ENCODE measurements around the gene CDH4. TPM values are rescaled to one million over a fixed set of nuclear protein-coding genes. Genes with fewer than 3 reads are reported as not detected.

CDH4 gene
- total and polyA plus RNA-seq, 4 donors: 0.06 to 0.10 TPM; not detected in 2

DNA sequence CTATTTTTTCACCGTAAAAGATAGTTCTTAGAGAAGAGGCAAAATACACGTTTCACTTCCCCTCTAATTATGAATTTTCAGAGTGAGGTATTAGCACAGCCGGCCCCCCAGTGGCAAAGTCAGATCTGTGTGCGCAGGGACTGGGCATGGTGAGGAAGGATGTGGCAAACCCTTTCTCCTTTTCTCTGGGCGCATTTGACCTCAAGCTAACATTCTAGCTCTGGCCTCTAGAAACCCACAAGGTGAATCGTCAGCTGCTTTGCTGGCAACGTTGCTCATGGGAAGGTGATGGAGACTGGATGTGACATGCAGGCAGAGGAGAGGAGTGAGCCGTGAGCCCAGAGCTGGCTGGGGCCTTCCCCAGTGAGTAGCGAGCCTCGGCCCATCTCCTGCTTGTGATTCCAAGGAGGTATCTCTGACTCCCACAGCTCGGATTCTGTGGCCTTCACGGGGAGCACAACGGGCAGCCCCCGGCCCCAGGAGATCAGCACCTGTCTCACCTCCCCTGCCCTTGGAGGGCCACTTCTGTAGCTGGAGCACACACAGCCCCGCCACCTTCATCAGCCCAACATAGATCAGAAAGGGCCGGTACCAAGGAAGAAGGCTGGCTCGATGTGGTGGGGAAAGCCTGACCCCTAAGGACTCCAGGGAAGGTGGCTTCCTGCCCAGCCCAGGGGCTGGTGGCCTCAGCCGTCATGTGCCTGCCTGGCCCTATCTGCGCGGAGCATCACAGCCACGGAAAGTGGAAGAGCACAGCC, 660.8 kb downstream of the CDH4 start:
- 87 to 88% methylated on average over 21 of the region's 21 CpGs for WGBS, 2 donors
- no peak for ATAC-seq (ENCODE audit: low FRiP score)
- intact Hi-C loops (cut with DNase I): no loop called here

DNA sequence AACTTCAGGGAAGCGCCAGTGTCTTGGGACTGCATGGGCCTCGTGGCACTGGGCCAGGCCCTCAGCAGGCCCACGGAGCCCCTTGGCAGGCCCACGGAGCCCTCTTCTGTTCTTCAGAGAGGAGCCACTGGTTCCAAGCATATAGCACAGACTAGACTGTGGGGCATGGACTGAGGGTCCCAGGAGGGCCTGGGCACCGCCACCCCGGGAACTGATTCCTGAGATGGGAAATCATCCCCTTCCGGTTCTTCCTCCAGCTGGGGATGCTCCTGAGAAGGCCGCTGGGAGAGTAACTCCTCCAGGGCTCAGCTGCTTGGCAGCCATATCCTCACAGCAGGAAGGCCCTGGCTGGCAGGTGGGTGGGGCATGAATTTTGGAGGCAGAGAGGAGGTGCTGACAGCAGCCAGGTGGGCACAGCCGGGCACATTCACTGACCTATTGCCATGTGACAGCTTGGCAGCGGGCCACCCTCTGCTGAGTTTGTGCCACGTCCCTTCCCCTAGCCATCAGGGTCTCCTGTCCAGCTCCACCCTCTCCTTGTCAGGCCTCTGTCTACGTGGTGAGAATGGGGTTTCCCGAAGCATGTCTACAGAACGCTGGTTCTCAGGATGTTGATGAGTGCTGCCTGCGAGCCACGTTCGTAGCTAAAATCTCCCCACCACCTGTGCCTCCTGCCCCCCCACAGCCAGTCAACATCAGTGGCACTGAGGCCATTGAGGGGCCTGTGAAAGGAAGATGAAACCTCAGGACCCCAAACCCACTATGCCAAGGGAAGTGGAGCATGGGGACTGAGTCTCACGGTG, 661.6 kb downstream of the CDH4 start:
- ATAC-seq (ENCODE audit: low FRiP score) (no peak), DNase-seq (no peak)
- Histone ChIP-seq H3K36me3 (ENCODE audit: control insufficient read depth in 1 of 2, insufficient read depth in 2 of 2, low read length in 1 of 2) (no peaks in the 10 kb centered on the region), H3K4me3 (ENCODE audit: low read length in 2 of 2) (no peak overlapping the region), H3K4me1 (ENCODE audit: control insufficient read depth in 1 of 2, insufficient read depth in 2 of 2, low read length in 2 of 2) (no peaks in the 10 kb centered on the region), H3K9me3 (ENCODE audit: control insufficient read depth, low read length) (peaks cover 5% of the 10 kb centered on the region), H3K27me3 (ENCODE audit: control insufficient read depth in 1 of 2, insufficient read depth in 2 of 2, low read length in 1 of 2) (no peaks in the 10 kb centered on the region), H3K27ac (ENCODE audit: low read depth in 1 of 2, low read length in 2 of 2) (no peak overlapping the region)
- 71 to 73% methylated on average over 18 of the region's 18 CpGs for WGBS, 2 donors
- intact Hi-C loops (cut with DNase I): no loop called here

More for the DNA sequence above, 660.8 kb downstream of the CDH4 start:
- DNase-seq: no peak
- Histone ChIP-seq H3K9me3 (ENCODE audit: control insufficient read depth, low read length) (peaks cover 5% of the 10 kb centered on the region), H3K4me1 (ENCODE audit: control insufficient read depth in 1 of 2, insufficient read depth in 2 of 2, low read length in 2 of 2) (no peaks in the 10 kb centered on the region), H3K27me3 (ENCODE audit: control insufficient read depth in 1 of 2, insufficient read depth in 2 of 2, low read length in 1 of 2) (no peaks in the 10 kb centered on the region), H3K4me3 (ENCODE audit: low read length in 2 of 2) (no peak overlapping the region), H3K36me3 (ENCODE audit: control insufficient read depth in 1 of 2, insufficient read depth in 2 of 2, low read length in 1 of 2) (no peaks in the 10 kb centered on the region), H3K27ac (ENCODE audit: low read depth in 1 of 2, low read length in 2 of 2) (no peak overlapping the region)

- H3K4me1 ChIP-seq (ENCODE audit: control insufficient read depth in 1 of 2, insufficient read depth in 2 of 2, low read length in 2 of 2): no peaks in the 10 kb centered on the region
- H3K4me3 ChIP-seq (ENCODE audit: low read length in 2 of 2): no peak overlapping the region
- H3K27me3 ChIP-seq (ENCODE audit: control insufficient read depth in 1 of 2, insufficient read depth in 2 of 2, low read length in 1 of 2): no peaks in the 10 kb centered on the region
- peaks cover 5% of the 10 kb centered on the region for H3K9me3 ChIP-seq (ENCODE audit: control insufficient read depth, low read length)
- DNase-seq (no peak), ATAC-seq (ENCODE audit: low FRiP score) (no peak)
- H3K27ac ChIP-seq (ENCODE audit: low read depth in 1 of 2, low read length in 2 of 2): no peak overlapping the region
- no peaks in the 10 kb centered on the region for H3K36me3 ChIP-seq (ENCODE audit: control insufficient read depth in 1 of 2, insufficient read depth in 2 of 2, low read length in 1 of 2)
- 83 to 93% methylated on average over 7 of the region's 7 CpGs for WGBS, 2 donors
- intact Hi-C loops (cut with DNase I): no loop called here
Observed at GRCh38 chr20:61915101-61915500, 663.0 kb downstream of the CDH4 start.

GRCh38 chr20:61916318-61916891, 664.3 kb downstream of the CDH4 start:
- peaks cover 1% of the 10 kb centered on the region for H3K9me3 ChIP-seq (ENCODE audit: control insufficient read depth, low read length)
- 82 to 89% methylated on average over 6 of the region's 6 CpGs for WGBS, 2 donors

GRCh38 chr20:61917474-61918145, 665.5 kb downstream of the CDH4 start:
- 79 to 80% methylated on average over 20 of the region's 20 CpGs for WGBS, 2 donors
- no peaks in the 10 kb centered on the region for H3K27me3 ChIP-seq (ENCODE audit: control insufficient read depth in 1 of 2, insufficient read depth in 2 of 2, low read length in 1 of 2)
- DNase-seq (no peak), ATAC-seq (ENCODE audit: low FRiP score) (no peak)
- peaks cover 1% of the 10 kb centered on the region for H3K9me3 ChIP-seq (ENCODE audit: control insufficient read depth, low read length)
- no peak overlapping the region for H3K4me3 ChIP-seq (ENCODE audit: low read length in 2 of 2)
- H3K36me3 ChIP-seq (ENCODE audit: control insufficient read depth in 1 of 2, insufficient read depth in 2 of 2, low read length in 1 of 2): no peaks in the 10 kb centered on the region
- intact Hi-C loops (cut with DNase I): no loop called here
- H3K4me1 ChIP-seq (ENCODE audit: control insufficient read depth in 1 of 2, insufficient read depth in 2 of 2, low read length in 2 of 2): no peaks in the 10 kb centered on the region
- H3K27ac ChIP-seq (ENCODE audit: low read depth in 1 of 2, low read length in 2 of 2): no peak overlapping the region

More at GRCh38 chr20:61916318-61916891, 664.3 kb downstream of the CDH4 start:
- H3K4me3 ChIP-seq (ENCODE audit: low read length in 2 of 2): no peak overlapping the region
- H3K4me1 ChIP-seq (ENCODE audit: control insufficient read depth in 1 of 2, insufficient read depth in 2 of 2, low read length in 2 of 2): no peaks in the 10 kb centered on the region
- DNase-seq (no peak), ATAC-seq (ENCODE audit: low FRiP score) (no peak)
- H3K36me3 ChIP-seq (ENCODE audit: control insufficient read depth in 1 of 2, insufficient read depth in 2 of 2, low read length in 1 of 2): no peaks in the 10 kb centered on the region
- intact Hi-C loops (cut with DNase I): no loop called here
- H3K27ac ChIP-seq (ENCODE audit: low read depth in 1 of 2, low read length in 2 of 2): no peak overlapping the region
- no peaks in the 10 kb centered on the region for H3K27me3 ChIP-seq (ENCODE audit: control insufficient read depth in 1 of 2, insufficient read depth in 2 of 2, low read length in 1 of 2)

DNA sequence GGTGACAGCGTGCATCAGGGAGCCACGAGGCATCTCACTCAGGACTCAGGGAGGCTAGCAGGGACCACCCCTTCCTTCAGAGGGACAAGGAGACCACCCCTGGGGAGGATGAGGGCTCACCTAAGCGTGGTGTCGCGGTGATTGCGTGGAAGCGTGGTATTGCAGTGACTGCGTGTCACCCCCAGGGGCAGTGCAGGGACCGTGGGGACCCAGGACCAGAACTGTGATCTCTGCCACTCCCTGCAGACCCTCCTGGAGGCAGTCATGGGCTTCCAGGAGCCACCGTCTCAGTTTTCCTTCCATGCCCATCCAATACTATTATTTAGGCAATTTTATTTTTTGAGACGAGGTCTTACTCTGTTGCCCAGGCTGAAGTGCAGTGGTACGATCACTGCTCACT, 666.5 kb downstream of the CDH4 start:
- intact Hi-C loops (cut with DNase I): no loop called here
- H3K36me3 ChIP-seq (ENCODE audit: control insufficient read depth in 1 of 2, insufficient read depth in 2 of 2, low read length in 1 of 2): no peaks in the 10 kb centered on the region

GRCh38 chr20:61919239-61919638, 667.2 kb downstream of the CDH4 start:
- Histone ChIP-seq H3K9me3 (ENCODE audit: control insufficient read depth, low read length) (no peaks in the 10 kb centered on the region), H3K36me3 (ENCODE audit: control insufficient read depth in 1 of 2, insufficient read depth in 2 of 2, low read length in 1 of 2) (no peaks in the 10 kb centered on the region), H3K4me1 (ENCODE audit: control insufficient read depth in 1 of 2, insufficient read depth in 2 of 2, low read length in 2 of 2) (no peaks in the 10 kb centered on the region), H3K27me3 (ENCODE audit: control insufficient read depth in 1 of 2, insufficient read depth in 2 of 2, low read length in 1 of 2) (no peaks in the 10 kb centered on the region), H3K4me3 (ENCODE audit: low read length in 2 of 2) (no peak overlapping the region), H3K27ac (ENCODE audit: low read depth in 1 of 2, low read length in 2 of 2) (no peak overlapping the region)
- intact Hi-C loops (cut with DNase I): no loop called here
- DNase-seq (no peak), ATAC-seq (ENCODE audit: low FRiP score) (no peak)
- WGBS, 2 donors: 89 to 100% methylated on average over 6 of the region's 6 CpGs

More for the DNA sequence above, 666.5 kb downstream of the CDH4 start:
- Histone ChIP-seq H3K27ac (ENCODE audit: low read depth in 1 of 2, low read length in 2 of 2) (no peak overlapping the region), H3K4me3 (ENCODE audit: low read length in 2 of 2) (no peak overlapping the region), H3K9me3 (ENCODE audit: control insufficient read depth, low read length) (no peaks in the 10 kb centered on the region), H3K4me1 (ENCODE audit: control insufficient read depth in 1 of 2, insufficient read depth in 2 of 2, low read length in 2 of 2) (no peaks in the 10 kb centered on the region), H3K27me3 (ENCODE audit: control insufficient read depth in 1 of 2, insufficient read depth in 2 of 2, low read length in 1 of 2) (no peaks in the 10 kb centered on the region)
- WGBS, 2 donors: 85 to 88% methylated on average over 12 of the region's 12 CpGs
- ATAC-seq (ENCODE audit: low FRiP score) (no peak), DNase-seq (no peak)

DNA sequence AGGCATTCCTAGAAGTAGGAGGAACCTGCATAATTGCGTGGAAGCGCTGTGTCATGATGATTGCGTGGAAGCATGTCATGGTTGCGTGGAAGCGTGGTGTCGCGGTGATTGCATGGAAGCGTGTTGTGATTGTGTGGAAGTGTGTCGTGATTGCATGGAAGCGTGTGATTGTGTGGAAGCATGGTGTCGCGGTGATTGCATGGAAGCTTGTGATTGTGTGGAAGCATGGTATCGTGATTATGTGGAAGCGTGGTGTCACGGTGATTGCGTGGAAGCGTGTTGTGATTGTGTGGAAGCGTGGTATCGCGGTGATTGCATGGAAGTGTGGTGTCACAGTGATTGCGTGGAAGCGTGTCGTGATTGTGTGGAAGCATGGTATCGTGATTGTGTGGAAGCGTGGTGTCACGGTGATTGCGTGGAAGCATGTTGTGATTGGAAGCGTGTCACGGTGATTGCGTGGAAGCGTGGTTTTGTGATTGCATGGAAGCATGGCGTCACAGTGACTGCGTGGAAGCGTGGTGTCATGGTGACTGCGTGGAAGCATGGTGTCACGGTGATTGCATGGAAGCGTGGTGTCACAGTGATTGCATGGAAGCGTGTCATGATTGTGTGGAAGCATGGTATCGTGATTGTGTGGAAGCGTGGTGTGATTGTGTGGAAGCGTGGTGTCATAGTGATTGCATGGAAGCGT, 667.8 kb downstream of the CDH4 start:
- Histone ChIP-seq H3K9me3 (ENCODE audit: control insufficient read depth, low read length) (no peaks in the 10 kb centered on the region), H3K27me3 (ENCODE audit: control insufficient read depth in 1 of 2, insufficient read depth in 2 of 2, low read length in 1 of 2) (no peaks in the 10 kb centered on the region), H3K4me1 (ENCODE audit: control insufficient read depth in 1 of 2, insufficient read depth in 2 of 2, low read length in 2 of 2) (no peaks in the 10 kb centered on the region), H3K36me3 (ENCODE audit: control insufficient read depth in 1 of 2, insufficient read depth in 2 of 2, low read length in 1 of 2) (no peaks in the 10 kb centered on the region), H3K27ac (ENCODE audit: low read depth in 1 of 2, low read length in 2 of 2) (no peak overlapping the region), H3K4me3 (ENCODE audit: low read length in 2 of 2) (no peak overlapping the region)
- 86 to 90% methylated on average over 42 of the region's 42 CpGs for WGBS, 2 donors
- intact Hi-C loops (cut with DNase I): no loop called here
- DNase-seq (no peak), ATAC-seq (ENCODE audit: low FRiP score) (no peak)
